CD1c-positive myeloid dendritic cell (primary cell): ENCODE results near the gene CYP4F22.
"Not testable (repeated sequence)": the region's sequence is repeated elsewhere in the genome, so short reads cannot be mapped to it uniquely, and the experiment has no call there.

ENCODE experiments used
- DNase-seq: peaks from one replicate; pipeline ENCODE4 v3.0.0-alpha.2; 2016; ENCODE audit errors: extremely low spot score

The CYP4F22 gene

GRCh38 chr19:15570420-15570819 lies 62.1 kb downstream of the CYP4F22 start:
- DNase-seq, result no peak

- no peak for DNase-seq
Observed at GRCh38 chr19:15575406-15575805, 67.1 kb downstream of the CYP4F22 start.

- DNase-seq, result no peak
Observed at GRCh38 chr19:15576526-15577156, 68.3 kb downstream of the CYP4F22 start.

GRCh38 chr19:15577184-15577771 lies 69.0 kb downstream of the CYP4F22 start:
- no peak for DNase-seq

- DNase-seq, result no peak
Observed at GRCh38 chr19:15583346-15583745, 75.0 kb downstream of the CYP4F22 start.

GRCh38 chr19:15584095-15584494 lies 75.8 kb downstream of the CYP4F22 start:
- no peak for DNase-seq

- peak; percentile 80 for DNase-seq
Observed at GRCh38 chr19:15584541-15585115, 76.3 kb downstream of the CYP4F22 start.

- peak; percentile 88 for DNase-seq
Observed at GRCh38 chr19:15587663-15588062, 79.3 kb downstream of the CYP4F22 start.

- peak; percentile 29 for DNase-seq
Observed at GRCh38 chr19:15588265-15588664, 79.9 kb downstream of the CYP4F22 start.

GRCh38 chr19:15589760-15590451 lies 81.6 kb downstream of the CYP4F22 start:
- no peak for DNase-seq

- DNase-seq, result no peak
Observed at GRCh38 chr19:15591796-15592195, 83.5 kb downstream of the CYP4F22 start.

GRCh38 chr19:15592506-15592905 lies 84.2 kb downstream of the CYP4F22 start:
- DNase-seq, result not testable (repeated sequence)

GRCh38 chr19:15593766-15594165 lies 85.4 kb downstream of the CYP4F22 start:
- DNase-seq, result not testable (repeated sequence)

- peak; percentile 37 for DNase-seq
Observed at GRCh38 chr19:15595069-15595468, 86.7 kb downstream of the CYP4F22 start.
